Activated CD4-positive, alpha-beta T cell treated with anti-CD3 and anti-CD28 coated beads, Interleukin-10, Interleukin-2, amounts not matched to agents 100 ng/mL and 50 ng/mL, durations not matched to agents 16 hours and 8 hours (primary cell): ENCODE measurements around the gene CSNK1D.
"Not testable (repeated sequence)": the region's sequence is repeated elsewhere in the genome, so short reads cannot be mapped to it uniquely, and the experiment has no call there.

Experiments
- DNase-seq: peaks from one replicate; pipeline ENCODE4 v3.0.0-alpha.2; 2020

Gene CSNK1D

DNA sequence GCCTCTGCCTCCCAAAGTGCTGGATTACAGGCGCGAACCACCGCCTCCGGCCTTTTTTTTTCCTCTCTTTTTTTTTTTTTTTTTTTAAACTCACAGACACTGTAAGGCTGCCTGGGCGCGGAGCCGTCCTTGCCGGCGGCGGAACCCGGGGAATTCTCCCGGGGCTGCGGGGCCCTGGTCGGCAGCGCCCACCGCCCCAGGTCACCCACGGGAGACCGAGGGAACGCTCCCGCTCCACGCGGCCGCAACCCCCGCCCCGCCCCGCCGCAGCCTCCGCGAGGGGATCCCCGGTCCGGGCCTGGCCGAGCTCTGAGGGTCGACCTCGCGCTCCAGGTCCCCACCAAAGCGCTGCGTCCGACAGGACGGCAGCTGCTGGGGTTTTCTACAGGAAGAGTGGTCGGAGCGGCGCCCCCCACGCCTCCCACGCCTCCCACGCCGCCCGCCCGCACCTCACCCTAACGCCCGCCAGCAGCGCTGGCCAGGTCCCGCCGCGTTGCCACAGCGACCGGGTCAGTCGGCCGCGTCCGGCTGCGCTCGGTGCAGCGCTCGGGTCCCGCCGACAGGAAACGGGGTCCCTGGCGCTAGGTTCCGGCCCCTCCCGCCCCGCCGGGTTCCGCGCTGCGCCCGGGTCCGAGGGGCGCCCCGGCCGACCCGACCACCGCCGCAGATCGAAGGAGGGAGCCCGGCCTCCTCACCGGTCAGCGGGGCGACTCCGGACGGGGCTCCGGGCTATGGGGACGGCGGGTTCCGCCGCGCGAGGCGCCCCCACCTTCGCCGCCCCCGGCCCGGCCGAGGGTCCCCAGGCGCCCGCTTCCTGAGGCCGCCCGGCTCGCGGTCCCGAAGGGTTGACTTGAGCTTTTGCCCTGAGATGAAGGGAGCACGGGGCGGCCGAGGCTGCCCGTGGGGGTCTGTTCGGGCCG lies 60.9 kb downstream of the CSNK1D start, which contains the start of gene CCDC57:
CCDC57 (minus strand) TSS at position 512 of the 920 bp plus-strand sequence. CDS start 10,898 bp downstream, outside the sequence.
- peak; percentile 86 for DNase-seq

DNA sequence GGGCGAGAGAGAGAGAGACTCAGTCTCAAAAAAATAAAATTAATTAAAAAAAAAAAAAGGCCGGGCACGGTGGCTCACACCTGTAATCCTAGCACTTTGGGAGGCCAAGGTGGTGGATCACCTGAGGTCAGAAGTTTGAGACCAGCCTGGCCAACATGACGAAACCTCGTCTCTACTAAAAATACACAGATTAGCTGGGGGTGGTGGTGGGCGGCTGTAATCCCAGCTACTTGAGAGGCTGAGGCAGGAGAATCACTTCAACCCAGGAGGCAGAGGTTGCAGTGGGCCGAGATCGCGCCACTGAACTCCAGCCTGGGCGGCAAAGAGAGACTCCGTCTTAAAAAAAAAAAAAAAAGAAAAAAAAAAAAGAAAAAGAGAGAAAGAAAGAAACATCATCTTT lies 62.8 kb downstream of the CSNK1D start:
- not testable (repeated sequence) for DNase-seq

DNA sequence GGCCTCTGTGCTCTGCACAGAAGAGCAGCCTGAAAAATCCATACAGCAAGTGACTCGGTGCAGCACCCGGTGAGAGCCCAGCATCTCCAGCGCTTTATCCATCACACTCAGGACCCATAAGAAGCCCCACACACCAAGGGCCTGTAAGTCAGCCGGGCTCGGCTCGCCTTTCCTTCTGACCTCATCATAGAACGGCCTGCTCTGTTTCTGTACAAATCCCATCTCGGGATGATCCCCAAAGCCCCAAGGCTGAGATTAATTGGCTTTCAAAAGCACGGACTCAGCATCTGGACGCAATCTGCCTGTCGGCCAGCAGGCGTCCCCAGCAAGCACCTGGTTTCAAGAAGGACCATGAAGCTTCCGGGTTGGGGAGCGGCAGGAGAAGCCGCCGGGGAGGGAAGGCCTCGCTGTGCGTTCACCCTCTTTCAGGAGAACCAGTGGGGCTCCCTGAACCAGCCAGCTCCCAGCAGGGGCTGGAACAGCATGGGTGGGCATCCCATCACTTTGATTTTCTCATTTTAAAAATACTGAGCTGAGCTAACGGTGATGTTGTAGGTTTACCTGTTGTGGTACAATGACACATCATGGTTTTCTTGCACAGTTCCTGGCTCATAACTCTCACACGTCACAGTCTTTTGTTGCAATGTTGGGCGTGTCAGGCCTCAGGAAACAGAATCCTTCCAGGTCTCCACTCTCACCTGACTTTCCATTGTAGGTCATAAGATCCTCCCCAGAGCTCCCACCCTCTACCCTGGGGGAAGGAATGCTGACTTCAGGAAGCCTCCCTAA lies 67.6 kb downstream of the CSNK1D start:
- DNase-seq = peak; percentile 91

DNA sequence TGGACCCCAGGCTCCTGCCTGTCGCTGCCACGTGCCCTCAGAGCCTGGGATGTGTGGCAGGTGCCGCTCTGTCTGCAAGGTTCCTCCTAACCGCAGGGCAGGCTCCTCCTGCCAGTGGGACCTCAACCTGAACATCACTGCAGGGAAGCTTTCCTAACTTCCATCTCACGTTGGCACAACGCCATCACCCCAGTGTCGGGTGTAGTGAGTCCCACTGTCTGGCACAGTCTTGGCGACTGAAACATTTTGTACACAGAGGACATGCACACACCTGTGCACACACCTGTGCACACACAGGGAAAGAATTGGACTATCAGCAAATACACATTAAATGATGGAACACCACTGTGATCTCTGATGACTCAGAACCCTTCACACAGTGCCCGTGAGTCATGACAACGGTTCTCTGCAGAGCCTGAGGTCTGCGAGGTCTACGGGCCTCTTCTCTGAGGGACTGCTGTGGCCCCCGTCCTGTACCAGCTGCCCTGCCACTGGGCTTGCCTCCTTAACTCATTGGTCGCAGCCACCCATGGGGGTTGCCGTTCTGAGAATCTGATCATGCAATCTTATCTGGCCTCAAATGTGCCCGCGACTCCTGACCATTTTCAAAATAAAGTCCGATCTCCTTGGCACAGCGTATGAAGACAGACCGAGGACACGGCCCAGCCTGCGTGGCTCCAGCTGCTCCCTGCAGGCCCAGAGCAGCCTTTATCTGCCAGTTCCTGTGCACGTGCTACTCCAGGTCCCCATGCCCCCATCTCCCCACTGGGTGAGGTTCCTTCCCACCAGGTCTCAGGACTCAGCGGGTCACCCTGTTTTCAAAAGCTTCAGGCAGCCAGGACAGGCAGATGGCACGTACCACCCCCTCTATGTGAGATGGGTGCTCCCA lies 68.4 kb downstream of the CSNK1D start:
- DNase-seq = peak; percentile 68

DNA sequence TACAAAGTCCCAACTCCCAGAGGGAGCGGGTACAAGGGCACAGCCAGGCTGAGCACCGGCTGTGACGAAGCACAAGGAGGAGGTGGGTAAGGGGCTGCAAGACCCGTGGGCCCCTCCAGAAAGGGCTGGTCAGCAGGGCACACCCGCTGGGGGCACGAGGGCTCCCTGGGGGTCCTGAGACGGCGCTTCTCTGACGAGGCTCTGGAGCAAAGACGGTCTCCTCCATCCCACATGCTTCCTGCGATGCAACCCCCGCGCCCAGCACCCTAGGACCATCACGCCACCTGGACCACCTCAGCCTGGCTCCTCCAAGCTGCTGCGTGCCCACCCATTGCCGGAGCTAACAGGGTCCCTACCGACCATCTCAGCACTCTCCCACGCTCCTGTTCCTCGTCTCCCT lies 69.6 kb downstream of the CSNK1D start:
- no peak for DNase-seq

DNA sequence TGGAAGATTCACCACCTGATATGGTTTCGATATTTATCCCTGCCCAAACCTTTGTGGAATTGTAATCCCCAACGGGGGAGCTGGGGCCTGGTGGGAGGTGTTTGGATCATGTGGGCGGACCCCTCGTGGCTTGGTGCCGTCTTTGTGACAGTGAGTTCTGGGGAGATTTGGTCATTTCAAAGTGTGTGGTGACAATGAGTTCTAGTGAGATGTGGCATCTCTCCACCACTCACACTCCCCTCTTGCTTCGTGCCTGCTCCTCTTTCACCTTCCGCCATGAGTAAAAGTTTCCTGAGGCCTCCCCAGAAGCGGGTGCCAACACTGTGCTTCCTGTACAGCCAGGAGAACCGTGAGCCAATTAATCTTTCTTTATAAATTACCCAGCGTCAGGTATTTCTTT lies 70.5 kb downstream of the CSNK1D start:
- peak; percentile 38 for DNase-seq

DNA sequence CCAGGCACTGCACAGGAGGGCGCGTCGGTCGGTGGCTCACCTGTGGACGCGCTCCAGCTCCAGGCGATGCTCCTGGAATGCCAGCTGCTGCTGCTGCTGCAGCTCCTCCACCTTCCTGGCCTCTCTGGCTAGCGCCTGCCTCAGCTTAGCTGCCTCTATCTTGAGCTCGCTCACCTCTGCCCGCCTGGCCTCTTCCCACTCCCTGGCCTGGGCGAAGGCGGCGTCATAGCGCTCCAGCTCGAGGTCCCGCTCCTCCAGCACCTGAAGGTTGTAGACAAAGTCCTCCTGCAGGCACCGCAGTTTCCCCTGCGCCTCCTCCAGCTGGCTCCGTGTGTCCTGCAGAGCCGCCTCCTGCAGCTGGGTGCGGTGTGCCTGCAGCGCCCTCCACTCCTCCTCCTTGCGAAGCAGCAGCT lies 72.0 kb downstream of the CSNK1D start:
- no peak for DNase-seq

DNA sequence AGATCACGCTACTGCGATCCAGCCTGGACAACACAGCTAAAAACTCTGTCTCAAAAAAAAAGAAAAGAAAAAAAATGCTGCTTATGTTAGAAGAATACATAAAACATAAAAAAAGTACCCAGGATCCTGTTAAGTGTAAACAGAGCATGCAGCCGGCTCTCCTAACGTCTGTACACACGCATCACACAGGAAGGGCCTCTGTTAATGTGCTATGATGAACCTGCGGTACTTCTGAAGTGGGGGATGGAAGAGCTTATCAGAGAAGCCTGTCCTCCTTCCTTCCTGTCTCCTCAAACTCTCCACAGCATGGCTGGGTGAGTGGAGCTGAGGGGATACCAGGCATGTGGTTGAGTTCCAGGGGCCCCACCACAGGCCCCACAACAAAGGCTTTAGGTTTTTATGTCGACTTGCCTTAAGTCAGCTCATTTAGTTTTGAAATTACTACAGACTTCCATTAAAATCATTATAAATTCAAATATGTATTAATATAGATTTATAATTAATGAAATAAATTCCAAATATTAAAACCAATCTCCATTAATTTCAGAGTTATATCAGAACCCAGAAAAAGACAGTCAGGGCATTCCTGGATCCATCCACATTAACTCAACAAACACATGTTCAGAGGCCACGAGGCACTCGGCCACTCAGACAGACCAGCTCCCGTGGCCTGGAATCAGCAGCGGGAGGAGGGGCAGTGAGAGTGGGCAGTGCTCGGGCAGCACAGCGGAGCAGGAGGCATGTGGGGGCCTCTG lies 72.6 kb downstream of the CSNK1D start:
- peak; percentile 81 for DNase-seq

DNA sequence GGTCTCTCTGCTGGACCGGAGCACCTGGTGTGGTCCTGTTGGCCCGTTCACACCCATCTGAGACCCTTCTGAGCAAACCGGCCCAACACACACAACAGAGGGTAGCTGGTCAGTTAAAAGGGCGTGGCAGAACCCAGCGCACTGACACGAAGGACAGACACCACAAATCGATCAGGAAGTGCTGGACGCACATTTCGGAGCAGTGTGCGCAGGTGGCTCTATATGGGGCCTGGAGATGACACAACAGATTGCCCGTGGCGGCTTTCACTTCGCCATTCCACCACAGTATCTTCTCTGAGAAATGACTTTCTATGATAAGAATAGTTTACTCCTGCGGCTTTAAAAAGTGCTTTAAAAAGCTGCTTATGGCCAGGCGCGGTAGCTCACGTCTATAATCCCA lies 73.4 kb downstream of the CSNK1D start:
- DNase-seq = no peak

DNA sequence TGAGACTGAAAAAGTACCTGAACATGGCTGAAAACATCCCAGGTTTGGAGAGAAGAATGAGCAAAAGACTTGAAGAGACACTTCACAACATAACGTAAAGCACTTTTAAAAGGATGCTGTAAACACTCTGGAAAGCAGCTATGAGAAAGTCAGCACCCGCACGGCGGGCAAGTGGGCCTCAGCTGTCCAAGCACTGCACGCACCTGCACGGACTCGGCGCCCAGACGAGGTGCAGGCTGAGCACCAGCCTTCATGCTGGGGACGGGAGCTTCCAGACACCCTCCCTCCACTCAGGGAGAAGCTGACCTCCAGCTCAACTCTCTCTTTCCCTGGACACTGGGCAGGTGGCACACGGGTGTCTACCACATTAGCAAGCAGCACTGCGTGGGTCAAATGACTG lies 74.0 kb downstream of the CSNK1D start:
- DNase-seq = no peak

DNA sequence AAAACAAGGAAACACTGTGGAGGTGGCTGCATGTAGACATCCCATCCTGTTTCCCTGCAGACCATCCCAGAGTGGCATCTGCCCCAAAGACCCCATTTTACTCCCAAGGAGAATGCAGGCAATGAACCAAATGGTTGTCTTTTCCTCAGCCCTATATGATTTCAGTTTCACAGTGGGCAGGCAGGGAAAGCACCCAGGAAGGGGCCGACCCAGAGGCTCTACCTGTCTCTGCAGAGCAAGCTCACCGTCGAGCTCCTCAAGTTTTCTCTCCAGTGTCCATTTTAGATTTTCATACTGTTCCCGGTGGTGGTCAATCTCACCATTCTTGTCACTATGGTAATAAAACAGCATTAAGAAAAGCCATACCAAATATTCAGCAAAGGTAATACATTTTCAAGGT lies 75.4 kb downstream of the CSNK1D start:
- DNase-seq = peak; percentile 25

DNA sequence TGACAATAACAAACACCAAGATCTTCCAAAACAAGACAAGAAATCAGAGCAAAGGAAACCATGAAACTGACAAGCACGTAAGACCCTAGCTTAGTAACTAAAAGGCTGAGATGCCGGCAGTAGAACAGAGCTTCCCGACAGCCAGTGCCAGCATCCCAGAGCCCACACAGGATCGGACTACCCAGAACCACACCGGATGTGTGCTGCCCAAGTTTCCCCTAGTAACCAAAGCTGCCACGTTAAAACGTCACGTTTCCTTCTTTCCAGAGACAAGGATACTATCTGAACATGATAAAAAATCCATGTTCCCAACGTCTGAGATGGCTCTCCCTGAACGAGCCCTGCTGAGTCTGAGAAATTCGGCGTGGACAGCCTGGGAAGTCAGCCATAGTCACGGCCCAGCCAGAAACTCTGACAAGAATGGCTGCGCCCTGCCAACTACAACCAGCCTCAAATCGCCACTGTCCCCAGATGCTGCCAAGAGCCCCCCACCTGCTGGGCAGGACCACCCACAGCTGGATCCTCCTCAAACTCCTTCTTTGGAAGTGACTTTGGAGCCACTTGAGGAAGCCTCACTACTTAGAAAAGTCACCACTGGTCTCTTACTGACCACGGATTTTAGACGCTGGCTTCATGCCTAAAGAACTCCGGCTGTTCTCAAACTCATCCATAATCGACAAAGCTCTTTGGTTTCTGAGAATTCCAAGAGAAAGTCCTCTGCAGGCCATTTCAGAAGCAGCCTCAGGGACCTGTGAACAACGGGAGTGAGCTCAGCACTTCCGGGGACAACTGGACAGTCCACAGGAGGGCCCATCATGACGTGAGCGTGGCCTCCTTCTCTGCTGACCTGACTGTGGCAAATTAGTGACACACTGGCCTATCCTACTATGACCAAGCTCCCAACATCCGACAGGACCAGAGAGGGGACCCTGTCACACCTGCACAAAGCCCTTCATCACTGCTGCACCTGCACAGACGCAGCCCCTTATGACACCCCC lies 77.5 kb downstream of the CSNK1D start:
- no peak for DNase-seq

DNA sequence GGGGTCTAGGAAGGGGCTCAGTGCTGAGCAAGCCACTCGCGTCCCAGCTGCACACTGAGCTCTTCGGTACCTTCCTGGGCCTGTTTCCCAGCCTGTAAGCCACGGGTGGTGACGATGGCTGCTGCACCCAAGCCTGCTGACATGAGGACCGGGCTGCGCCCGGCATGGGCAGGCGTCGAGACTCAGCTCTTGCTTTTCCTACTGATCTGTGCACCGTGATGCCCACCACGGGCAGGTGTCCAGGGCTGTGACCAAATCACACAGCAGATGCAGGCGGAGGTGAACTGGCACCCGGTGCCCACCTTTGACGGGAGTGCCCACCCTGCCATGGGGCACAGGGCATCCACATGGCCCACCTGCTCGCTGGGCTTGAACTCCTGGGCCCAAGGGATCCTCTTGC lies 78.7 kb downstream of the CSNK1D start:
- DNase-seq = no peak

DNA sequence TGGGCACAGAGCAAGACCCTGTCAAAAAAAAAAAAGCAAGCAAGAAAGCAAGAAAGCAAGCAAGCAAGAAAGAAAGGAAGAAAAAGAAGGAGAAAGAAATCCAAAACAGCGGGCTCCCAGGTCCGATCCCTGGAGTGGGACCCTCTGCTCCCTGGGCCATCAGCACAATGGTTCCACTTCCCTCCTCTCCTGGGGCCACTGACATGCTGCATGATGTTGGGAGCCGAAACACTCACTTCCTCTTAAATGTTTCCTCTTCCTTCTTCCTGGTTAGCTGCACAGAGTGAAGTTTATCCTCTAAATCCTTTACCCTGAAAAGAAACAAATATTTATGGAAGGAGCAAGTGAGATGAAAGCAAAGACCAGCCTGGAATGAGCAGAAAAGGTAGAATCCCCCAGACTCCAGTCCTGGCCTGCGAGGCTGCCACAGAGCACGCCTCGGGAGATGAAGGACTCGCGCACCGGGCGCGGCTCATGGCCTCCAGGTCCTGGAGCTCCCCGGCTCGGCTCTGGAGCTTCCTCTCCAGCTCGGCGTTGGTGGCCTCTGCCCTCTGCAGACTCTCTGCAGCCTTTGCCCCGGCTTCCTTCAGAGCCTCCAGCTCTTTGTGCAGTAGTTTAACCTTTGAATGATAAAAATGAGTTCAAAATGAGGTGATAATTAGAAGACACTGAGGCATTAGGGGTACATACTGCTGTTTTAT lies 79.8 kb downstream of the CSNK1D start:
- DNase-seq = no peak

DNA sequence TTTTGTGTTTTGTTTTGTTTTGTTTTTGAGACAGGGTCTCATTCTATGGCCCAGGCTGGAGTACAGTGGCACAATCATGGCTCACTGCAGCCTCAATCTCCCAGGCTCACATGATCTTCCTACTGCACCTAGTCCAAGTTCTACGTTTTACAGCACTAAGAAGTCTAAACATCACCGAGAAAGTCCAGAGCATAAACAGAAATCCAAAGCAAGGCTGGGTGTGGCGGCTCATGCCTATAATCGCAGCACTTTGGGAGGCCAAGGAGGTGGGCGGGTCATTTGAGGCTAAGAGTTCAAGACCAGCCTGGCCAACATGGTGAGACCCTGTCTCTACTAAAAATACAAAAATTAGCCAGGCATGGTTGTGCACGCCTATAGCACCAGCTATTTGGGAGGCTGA lies 80.5 kb downstream of the CSNK1D start:
- DNase-seq = not testable (repeated sequence)
